ENCODE data around the gene SPOPL. TPM values are rescaled to one million over a fixed set of nuclear protein-coding genes. Genes with fewer than 3 reads are reported as not detected.

SPOPL gene
- total RNA-seq, 2 donors from 2014 or later, result 9.9 to 20.5 TPM

GRCh38 chr2:138497294-138497693, 4.3 kb upstream of the SPOPL start:
- WGBS, 2 donors, result 92 to 96% methylated on average over 4 of the region's 4 CpGs
- no peaks in the 10 kb centered on the region for H3K27me3 ChIP-seq
- no peaks in the 10 kb centered on the region for H3K9me3 ChIP-seq
- H3K27ac ChIP-seq, result no peak overlapping the region
- H3K4me3 ChIP-seq, result no peak overlapping the region
- no peak for ATAC-seq
- DNase-seq, result no peak
- TF ChIP-seq, protein P1, sequence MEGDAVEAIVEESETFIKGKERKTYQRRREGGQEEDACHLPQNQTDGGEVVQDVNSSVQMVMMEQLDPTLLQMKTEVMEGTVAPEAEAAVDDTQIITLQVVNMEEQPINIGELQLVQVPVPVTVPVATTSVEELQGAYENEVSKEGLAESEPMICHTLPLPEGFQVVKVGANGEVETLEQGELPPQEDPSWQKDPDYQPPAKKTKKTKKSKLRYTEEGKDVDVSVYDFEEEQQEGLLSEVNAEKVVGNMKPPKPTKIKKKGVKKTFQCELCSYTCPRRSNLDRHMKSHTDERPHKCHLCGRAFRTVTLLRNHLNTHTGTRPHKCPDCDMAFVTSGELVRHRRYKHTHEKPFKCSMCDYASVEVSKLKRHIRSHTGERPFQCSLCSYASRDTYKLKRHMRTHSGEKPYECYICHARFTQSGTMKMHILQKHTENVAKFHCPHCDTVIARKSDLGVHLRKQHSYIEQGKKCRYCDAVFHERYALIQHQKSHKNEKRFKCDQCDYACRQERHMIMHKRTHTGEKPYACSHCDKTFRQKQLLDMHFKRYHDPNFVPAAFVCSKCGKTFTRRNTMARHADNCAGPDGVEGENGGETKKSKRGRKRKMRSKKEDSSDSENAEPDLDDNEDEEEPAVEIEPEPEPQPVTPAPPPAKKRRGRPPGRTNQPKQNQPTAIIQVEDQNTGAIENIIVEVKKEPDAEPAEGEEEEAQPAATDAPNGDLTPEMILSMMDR (IDR thresholded peaks at IDR 0.05), result no peak
- H3K4me1 ChIP-seq, result peaks cover 26% of the 10 kb centered on the region
- intact Hi-C loops (cut with DNase I), result no loop called here
- H3K36me3 ChIP-seq (replicated peaks in 1 of 2; ENCODE audit: insufficient read depth in 1 of 2, low read depth in 2 of 2), result no peaks in the 10 kb centered on the region

DNA sequence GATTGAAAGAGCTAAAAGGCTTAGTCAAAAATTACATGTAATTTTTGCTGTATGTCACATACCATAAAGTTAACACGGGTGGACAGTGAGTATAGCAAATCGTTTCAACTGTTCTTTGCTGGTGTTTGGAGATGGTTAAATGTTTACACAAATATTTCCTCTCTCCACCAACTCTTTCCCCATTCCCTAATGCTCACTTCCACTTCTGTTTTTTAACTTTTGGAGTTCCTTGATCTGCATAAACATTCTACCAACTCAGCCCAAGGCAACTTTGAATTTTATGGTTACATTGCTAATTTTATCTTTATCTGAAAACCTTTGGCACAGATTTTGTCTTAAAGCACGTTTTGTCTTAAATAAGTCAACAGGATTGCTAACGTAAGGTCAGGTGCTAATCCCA, 1.9 kb upstream of the SPOPL start:
- 52 to 65% methylated on average over 4 of the region's 4 CpGs for WGBS, 2 donors

GRCh38 chr2:138500592-138501424, 762 bp upstream of the SPOPL start:
- Histone ChIP-seq H3K4me1 (peaks cover 33% of the 10 kb centered on the region), H3K27me3 (no peaks in the 10 kb centered on the region), H3K27ac (peak overlapping the region; percentile 71 to 95 (median 94)), H3K9me3 (no peaks in the 10 kb centered on the region), H3K36me3 (replicated peaks in 1 of 2; ENCODE audit: insufficient read depth in 1 of 2, low read depth in 2 of 2) (no peaks in the 10 kb centered on the region), H3K4me3 (peak overlapping the region; percentile 10 to 55)
- 35 to 36% methylated on average over 20 of the region's 20 CpGs for WGBS, 2 donors
- intact Hi-C loops (cut with DNase I), result no loop called here
- ATAC-seq, result peak; percentile 28
- TF ChIP-seq, protein P1 (IDR thresholded peaks at IDR 0.05), result peak in 1 of 7 experiments; percentile 12
- no peak for TF ChIP-seq POLR2A (IDR thresholded peaks at IDR 0.05)
- peak in 2 of 4 donors; percentile 40 to 54 for DNase-seq

More for the DNA sequence above, 1.9 kb upstream of the SPOPL start:
- no peaks in the 10 kb centered on the region for H3K36me3 ChIP-seq (replicated peaks in 1 of 2; ENCODE audit: insufficient read depth in 1 of 2, low read depth in 2 of 2)
- ATAC-seq, result no peak
- H3K9me3 ChIP-seq, result no peaks in the 10 kb centered on the region
- no peak overlapping the region for H3K27ac ChIP-seq
- no peak overlapping the region for H3K4me3 ChIP-seq
- no peak for DNase-seq
- H3K27me3 ChIP-seq, result no peaks in the 10 kb centered on the region
- intact Hi-C loops (cut with DNase I), result no loop called here
- H3K4me1 ChIP-seq, result peaks cover 32% of the 10 kb centered on the region
- TF ChIP-seq, protein P1 (IDR thresholded peaks at IDR 0.05), result no peak
- TF ChIP-seq POLR2A (IDR thresholded peaks at IDR 0.05), result no peak

GRCh38 chr2:138502255-138503086, 901 bp downstream of the SPOPL start:
- Histone ChIP-seq H3K4me3 (peak overlapping the region; percentile 82 to 94), H3K36me3 (replicated peaks in 1 of 2; ENCODE audit: insufficient read depth in 1 of 2, low read depth in 2 of 2) (no peaks in the 10 kb centered on the region), H3K27me3 (no peaks in the 10 kb centered on the region), H3K9me3 (no peaks in the 10 kb centered on the region), H3K4me1 (peaks cover 41% of the 10 kb centered on the region), H3K27ac (peak overlapping the region; percentile 93 to 95 (median 94))
- ATAC-seq (peak; percentile 22), DNase-seq (peak in 3 of 4 donors; percentile 26 to 46 (median 30))
- 1% methylated on average over 26 of the region's 26 CpGs for WGBS, 2 donors
- intact Hi-C loops (cut with DNase I), result no loop called here
- TF ChIP-seq, protein P1 (IDR thresholded peaks at IDR 0.05), result no peak
- peak in 1 of 3 donors; percentile 21 for TF ChIP-seq POLR2A (IDR thresholded peaks at IDR 0.05)
